Natural killer cell treated with Interleukin-12 subunit alpha and Interleukin-12 subunit beta and Interleukin-15 and Interleukin-18, amount 100 ng/mL, for 72 hours (primary cell): ENCODE measurements around the gene VRK3. TPM values are rescaled to one million over a fixed set of nuclear protein-coding genes. Genes with fewer than 3 reads are reported as not detected.

Source experiments
- ATAC-seq, 2 donors: fragments of 150-1000 bp; cut with Tn5 transposase in 1 of 2; sonication (Bioruptor Pico), chemical (Tn5 transposase) in 1 of 2; 2 replicates each; pipeline ENCODE4 v1.10.0; 2021
- DNase-seq: peaks from one replicate; pipeline ENCODE4 v3.0.0; 2022; ENCODE audit warnings: low spot score
- H3K27ac Mint-ChIP-seq, 2 donors: 1 replicate in 1 of 2; 2 replicates in 1 of 2; pipeline ENCODE4 v1.8.0; 2022; ENCODE audit warnings: mixed read lengths in 2 of 2, mild to moderate bottlenecking in 1 of 2, moderate library complexity in 1 of 2
- H3K27me3 Mint-ChIP-seq, 2 donors: 1 replicate in 1 of 2; 2 replicates in 1 of 2; pipeline ENCODE4 v1.8.0; 2022; ENCODE audit warnings: mixed read lengths in 2 of 2
- H3K36me3 Mint-ChIP-seq: one replicate; pipeline ENCODE4 v1.8.0; 2022; ENCODE audit warnings: mixed read lengths
- H3K4me1 Mint-ChIP-seq, 2 donors: 1 replicate in 1 of 2; 2 replicates in 1 of 2; pipeline ENCODE4 v1.8.0; 2022; ENCODE audit warnings: low read depth in 2 of 2, mixed read lengths in 2 of 2, mild to moderate bottlenecking in 1 of 2
- H3K4me3 Mint-ChIP-seq: one replicate; pipeline ENCODE4 v1.8.0; 2022; ENCODE audit warnings: mixed read lengths
- H3K9me3 Mint-ChIP-seq: 2 replicates; pipeline ENCODE4 v1.8.0; 2022; ENCODE audit warnings: mixed read lengths
- total RNA-seq, 2 donors: library from RNA; stranded (reverse); gene quantifications; one replicate each; pipeline ENCODE4 v1.2.3, GENCODE V29; 2022

VRK3 gene
- total RNA-seq, 2 donors from 2014 or later: 52.1 to 70.9 TPM

- H3K27ac Mint-ChIP-seq: no peak overlapping the region
These were observed 21.7 kb upstream of the VRK3 start for GRCh38 chr19:50046649-50047503.

GRCh38 chr19:50044922-50045321, 19.8 kb upstream of the VRK3 start:
- Mint-ChIP-seq H3K4me1 (peaks cover under 1 to 12% of the 10 kb centered on the region in 2 donors), H3K4me3 (no peak overlapping the region), H3K36me3 (peaks cover 52% of the 10 kb centered on the region), H3K27ac (no peak overlapping the region), H3K9me3 (peaks cover 19% of the 10 kb centered on the region), H3K27me3 (no peaks in the 10 kb centered on the region)
- ATAC-seq (no peak), DNase-seq (no peak)

More at GRCh38 chr19:50046649-50047503, 21.7 kb upstream of the VRK3 start:
- peaks cover 19% of the 10 kb centered on the region for H3K9me3 Mint-ChIP-seq
- H3K27me3 Mint-ChIP-seq: peaks cover 0 to 5% of the 10 kb centered on the region in 2 donors
- peaks cover 49% of the 10 kb centered on the region for H3K36me3 Mint-ChIP-seq
- peaks cover 11 to 23% of the 10 kb centered on the region in 2 donors for H3K4me1 Mint-ChIP-seq
- no peak overlapping the region for H3K4me3 Mint-ChIP-seq
- no peak for ATAC-seq
- DNase-seq: no peak

- H3K27ac Mint-ChIP-seq: no peak overlapping the region
These were observed 18.8 kb upstream of the VRK3 start for GRCh38 chr19:50043967-50044366.

GRCh38 chr19:50042363-50043024, 17.3 kb upstream of the VRK3 start:
- peaks cover 0 to 7% of the 10 kb centered on the region in 2 donors for H3K4me1 Mint-ChIP-seq
- H3K27ac Mint-ChIP-seq: peak overlapping the region in 1 of 2 donors; percentile 6
- H3K27me3 Mint-ChIP-seq: no peaks in the 10 kb centered on the region
- DNase-seq: no peak
- peaks cover 53% of the 10 kb centered on the region for H3K36me3 Mint-ChIP-seq
- ATAC-seq: no peak
- no peak overlapping the region for H3K4me3 Mint-ChIP-seq
- peaks cover 19% of the 10 kb centered on the region for H3K9me3 Mint-ChIP-seq

More at GRCh38 chr19:50043967-50044366, 18.8 kb upstream of the VRK3 start:
- DNase-seq (no peak), ATAC-seq (no peak)
- peaks cover 19% of the 10 kb centered on the region for H3K9me3 Mint-ChIP-seq
- H3K4me1 Mint-ChIP-seq: peaks cover 0 to 9% of the 10 kb centered on the region in 2 donors
- H3K4me3 Mint-ChIP-seq: no peak overlapping the region
- H3K36me3 Mint-ChIP-seq: peaks cover 57% of the 10 kb centered on the region
- no peaks in the 10 kb centered on the region for H3K27me3 Mint-ChIP-seq

- ATAC-seq (no peak), DNase-seq (no peak)
- peaks cover 48% of the 10 kb centered on the region for H3K36me3 Mint-ChIP-seq
- H3K27ac Mint-ChIP-seq: no peak overlapping the region
- no peak overlapping the region for H3K4me3 Mint-ChIP-seq
- H3K9me3 Mint-ChIP-seq: peaks cover 19% of the 10 kb centered on the region
- H3K4me1 Mint-ChIP-seq: peaks cover 0 to 7% of the 10 kb centered on the region in 2 donors
- no peaks in the 10 kb centered on the region for H3K27me3 Mint-ChIP-seq
These were observed 15.8 kb upstream of the VRK3 start for GRCh38 chr19:50040967-50041366.

- peaks cover 15% of the 10 kb centered on the region for H3K9me3 Mint-ChIP-seq
- H3K4me1 Mint-ChIP-seq: peaks cover 0 to 7% of the 10 kb centered on the region in 2 donors
- peaks cover 38% of the 10 kb centered on the region for H3K36me3 Mint-ChIP-seq
- no peak overlapping the region for H3K27ac Mint-ChIP-seq
- no peak for ATAC-seq
- no peaks in the 10 kb centered on the region for H3K27me3 Mint-ChIP-seq
- no peak for DNase-seq
- no peak overlapping the region for H3K4me3 Mint-ChIP-seq
These were observed 14.8 kb upstream of the VRK3 start for GRCh38 chr19:50039968-50040367.

- DNase-seq (no peak), ATAC-seq (no peak)
- Mint-ChIP-seq H3K4me3 (no peak overlapping the region), H3K4me1 (peaks cover 4% of the 10 kb centered on the region in 2 donors), H3K27me3 (no peaks in the 10 kb centered on the region), H3K9me3 (no peaks in the 10 kb centered on the region), H3K27ac (no peak overlapping the region), H3K36me3 (peaks cover 9% of the 10 kb centered on the region)
These were observed 11.7 kb upstream of the VRK3 start for GRCh38 chr19:50036908-50037307.

- Mint-ChIP-seq H3K4me1 (peaks cover 22 to 25% of the 10 kb centered on the region in 2 donors), H3K9me3 (no peaks in the 10 kb centered on the region), H3K4me3 (no peak overlapping the region), H3K27ac (no peak overlapping the region), H3K36me3 (peaks cover 2% of the 10 kb centered on the region), H3K27me3 (no peaks in the 10 kb centered on the region)
- no peak for DNase-seq
- ATAC-seq: no peak
These were observed 5.8 kb upstream of the VRK3 start for GRCh38 chr19:50030937-50031336.

GRCh38 chr19:50030225-50030624, 5.1 kb upstream of the VRK3 start:
- H3K36me3 Mint-ChIP-seq: peaks cover 7% of the 10 kb centered on the region
- peaks cover 28 to 32% of the 10 kb centered on the region in 2 donors for H3K4me1 Mint-ChIP-seq
- no peaks in the 10 kb centered on the region for H3K9me3 Mint-ChIP-seq
- H3K27ac Mint-ChIP-seq: no peak overlapping the region
- H3K27me3 Mint-ChIP-seq: no peaks in the 10 kb centered on the region
- ATAC-seq (no peak), DNase-seq (no peak)
- H3K4me3 Mint-ChIP-seq: no peak overlapping the region

GRCh38 chr19:50026550-50026906, 1.4 kb upstream of the VRK3 start:
- ATAC-seq (no peak), DNase-seq (no peak)
- Mint-ChIP-seq H3K4me1 (peaks cover 32 to 41% of the 10 kb centered on the region in 2 donors), H3K27ac (peak overlapping the region; percentile 97 to 99), H3K9me3 (no peaks in the 10 kb centered on the region), H3K4me3 (peak overlapping the region; percentile 94), H3K36me3 (peaks cover 7% of the 10 kb centered on the region), H3K27me3 (no peaks in the 10 kb centered on the region)

GRCh38 chr19:50025794-50026549, 800 bp upstream of the VRK3 start, which contains the start of gene ZNF473:
Gene ZNF473, plus strand, starts transcription at chr19:50026005. Its CDS starts 5,078 bp downstream, at chr19:50031083.
- Mint-ChIP-seq H3K9me3 (no peaks in the 10 kb centered on the region), H3K27me3 (no peaks in the 10 kb centered on the region), H3K4me1 (peaks cover 29 to 37% of the 10 kb centered on the region in 2 donors), H3K36me3 (peaks cover 7% of the 10 kb centered on the region), H3K4me3 (peak within 1 kb of the TSS; percentile 94), H3K27ac (peak within 1 kb of the TSS; percentile 97 to 99)
- DNase-seq (peak; percentile 96), ATAC-seq (peak; percentile 88 to 89)

GRCh38 chr19:50024719-50025021, 502 bp downstream of the VRK3 start:
- Mint-ChIP-seq H3K4me3 (peak overlapping the region; percentile 94), H3K27me3 (no peaks in the 10 kb centered on the region), H3K36me3 (peaks cover 7% of the 10 kb centered on the region), H3K27ac (peak overlapping the region; percentile 97 to 99), H3K9me3 (no peaks in the 10 kb centered on the region), H3K4me1 (peaks cover 29 to 37% of the 10 kb centered on the region in 2 donors)
- ATAC-seq (no peak), DNase-seq (no peak)

GRCh38 chr19:50022823-50023222, 2.3 kb downstream of the VRK3 start:
- peaks cover 7% of the 10 kb centered on the region for H3K36me3 Mint-ChIP-seq
- no peaks in the 10 kb centered on the region for H3K27me3 Mint-ChIP-seq
- no peak for DNase-seq
- H3K9me3 Mint-ChIP-seq: no peaks in the 10 kb centered on the region
- H3K27ac Mint-ChIP-seq: no peak overlapping the region
- no peak for ATAC-seq
- no peak overlapping the region for H3K4me3 Mint-ChIP-seq
- peaks cover 29 to 37% of the 10 kb centered on the region in 2 donors for H3K4me1 Mint-ChIP-seq
